ENCODE data around the gene CXCL17.

DNA sequence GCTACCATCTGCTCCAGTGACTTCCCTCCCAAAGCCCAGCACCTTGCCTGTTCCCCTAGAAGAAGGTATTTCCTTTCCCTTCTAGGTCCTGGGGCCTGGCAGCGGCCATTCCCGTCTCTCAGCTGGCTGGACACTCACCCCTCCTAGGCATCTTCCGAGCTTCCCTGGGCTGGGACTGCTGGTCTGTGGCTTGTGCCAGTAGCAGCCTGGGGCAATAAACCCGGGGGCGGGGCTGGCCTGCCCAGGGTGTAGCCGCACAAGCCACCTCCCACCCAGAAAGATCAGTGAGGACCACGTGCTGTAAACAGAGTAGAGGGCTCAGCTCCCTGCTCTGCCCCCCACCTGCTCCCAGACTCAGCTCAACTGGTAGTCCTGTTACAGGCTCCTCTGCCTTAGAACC is 30.5 kb downstream of the CXCL17 start:
- TF ChIP-seq CTCF (IDR thresholded peaks at IDR 0.05) = no peak
- no peak for TF ChIP-seq POLR2A (IDR thresholded peaks at IDR 0.05)
